Stimulated activated CD4-positive, alpha-beta T cell treated with anti-CD3 and anti-CD28 coated beads, Interleukin-2, amount 100 ng/mL, for 48 hours (primary cell): ENCODE measurements around the gene FCHSD2.
"Not testable (repeated sequence)": the region's sequence is repeated elsewhere in the genome, so short reads cannot be mapped to it uniquely, and the experiment has no call there.

Source experiments
- DNase-seq, 2 donors: peaks; one replicate each; pipeline ENCODE4 v3.0.0-alpha.2; 2020

FCHSD2 gene

GRCh38 chr11:73055655-73056354 is 86.3 kb downstream of the FCHSD2 start:
- DNase-seq = no peak

- no peak for DNase-seq
Measured at GRCh38 chr11:73055002-73055401, 87.1 kb downstream of the FCHSD2 start.

- DNase-seq = no peak
Measured at GRCh38 chr11:73053964-73054363, 88.2 kb downstream of the FCHSD2 start.

- no peak for DNase-seq
Measured at GRCh38 chr11:73048446-73048845, 93.7 kb downstream of the FCHSD2 start.

- DNase-seq = no peak
Measured at GRCh38 chr11:73047773-73048371, 94.2 kb downstream of the FCHSD2 start.

GRCh38 chr11:73040046-73040445 is 102.1 kb downstream of the FCHSD2 start:
- DNase-seq = no peak

- no peak for DNase-seq
Measured at GRCh38 chr11:73034777-73035176, 107.3 kb downstream of the FCHSD2 start.

- no peak for DNase-seq
Measured at GRCh38 chr11:73034331-73034730, 107.8 kb downstream of the FCHSD2 start.

GRCh38 chr11:73030130-73030529 is 112.0 kb downstream of the FCHSD2 start:
- DNase-seq = no peak

GRCh38 chr11:73029403-73029802 is 112.7 kb downstream of the FCHSD2 start:
- no peak for DNase-seq

GRCh38 chr11:73028611-73029010 is 113.5 kb downstream of the FCHSD2 start:
- no peak for DNase-seq

- DNase-seq = not testable (repeated sequence)
Measured at GRCh38 chr11:73027840-73028239, 114.3 kb downstream of the FCHSD2 start.

GRCh38 chr11:73024639-73025038 is 117.5 kb downstream of the FCHSD2 start:
- no peak for DNase-seq

GRCh38 chr11:73019996-73020395 is 122.1 kb downstream of the FCHSD2 start:
- DNase-seq = no peak

GRCh38 chr11:73019449-73019848 is 122.7 kb downstream of the FCHSD2 start:
- no peak for DNase-seq

- no peak for DNase-seq
Measured at GRCh38 chr11:73018856-73019255, 123.3 kb downstream of the FCHSD2 start.

- DNase-seq = no peak
Measured at GRCh38 chr11:73017024-73017751, 124.9 kb downstream of the FCHSD2 start.

- DNase-seq = no peak
Measured at GRCh38 chr11:73013021-73013420, 129.1 kb downstream of the FCHSD2 start.

- DNase-seq = no peak
Measured at GRCh38 chr11:73012121-73012863, 129.8 kb downstream of the FCHSD2 start.

- DNase-seq = no peak
Measured at GRCh38 chr11:73011126-73011817, 130.8 kb downstream of the FCHSD2 start.

- DNase-seq = no peak
Measured at GRCh38 chr11:73009972-73010371, 132.1 kb downstream of the FCHSD2 start.

GRCh38 chr11:73004088-73004487 is 138.0 kb downstream of the FCHSD2 start:
- no peak for DNase-seq

GRCh38 chr11:73003088-73003487 is 139.0 kb downstream of the FCHSD2 start:
- no peak for DNase-seq
